ENCODE results near the gene ASB7. TPM values are rescaled to one million over a fixed set of nuclear protein-coding genes. Genes with fewer than 3 reads are reported as not detected.
A peak's percentile ranks its signal among the peaks of the same experiment; 100 is the strongest.

ASB7 gene
- total RNA-seq, 1 donor from 2014 or later = 18.3 TPM

DNA sequence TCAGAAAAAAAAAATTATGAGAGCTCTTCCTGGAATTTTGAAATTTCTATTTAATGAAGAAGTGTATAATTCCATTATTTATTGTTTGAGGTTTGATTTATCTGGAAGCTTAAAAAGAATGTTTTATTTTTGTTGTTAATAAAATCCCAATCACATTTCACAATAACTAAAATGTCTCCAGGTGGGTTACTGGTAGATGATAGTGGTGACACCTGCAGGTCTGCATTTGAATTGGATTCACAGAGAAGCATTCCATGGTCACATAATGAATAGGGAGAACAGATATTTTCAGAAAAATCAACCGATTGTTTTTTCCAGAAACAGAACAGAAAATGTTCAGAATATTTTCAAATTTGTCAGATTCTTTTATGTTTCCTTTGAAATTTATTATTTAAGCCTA lies 48.3 kb downstream of the ASB7 start:
- Histone ChIP-seq H3F3A (ENCODE audit: low read depth) (no peaks in the 10 kb centered on the region), H2AFZ (replicated peaks) (no peak overlapping the region), H4K20me1 (ENCODE audit: low read depth) (no peaks in the 10 kb centered on the region), H3K4me3 (no peak overlapping the region), H3K27ac (no peak overlapping the region), H3K36me3 (no peaks in the 10 kb centered on the region), H3K27me3 (no peaks in the 10 kb centered on the region), H3K4me2 (no peak overlapping the region), H3K9ac (no peak overlapping the region), H3K9me3 (ENCODE audit: low read depth) (no peaks in the 10 kb centered on the region), H3K4me1 (peaks cover 5% of the 10 kb centered on the region), H3K79me2 (ENCODE audit: low read depth) (no peaks in the 10 kb centered on the region)
- TF ChIP-seq EZH2phosphoT487 (IDR thresholded peaks at IDR 0.05) (no peak), EZH2 (IDR thresholded peaks at IDR 0.05) (no peak)
- TF ChIP-seq, protein P1, sequence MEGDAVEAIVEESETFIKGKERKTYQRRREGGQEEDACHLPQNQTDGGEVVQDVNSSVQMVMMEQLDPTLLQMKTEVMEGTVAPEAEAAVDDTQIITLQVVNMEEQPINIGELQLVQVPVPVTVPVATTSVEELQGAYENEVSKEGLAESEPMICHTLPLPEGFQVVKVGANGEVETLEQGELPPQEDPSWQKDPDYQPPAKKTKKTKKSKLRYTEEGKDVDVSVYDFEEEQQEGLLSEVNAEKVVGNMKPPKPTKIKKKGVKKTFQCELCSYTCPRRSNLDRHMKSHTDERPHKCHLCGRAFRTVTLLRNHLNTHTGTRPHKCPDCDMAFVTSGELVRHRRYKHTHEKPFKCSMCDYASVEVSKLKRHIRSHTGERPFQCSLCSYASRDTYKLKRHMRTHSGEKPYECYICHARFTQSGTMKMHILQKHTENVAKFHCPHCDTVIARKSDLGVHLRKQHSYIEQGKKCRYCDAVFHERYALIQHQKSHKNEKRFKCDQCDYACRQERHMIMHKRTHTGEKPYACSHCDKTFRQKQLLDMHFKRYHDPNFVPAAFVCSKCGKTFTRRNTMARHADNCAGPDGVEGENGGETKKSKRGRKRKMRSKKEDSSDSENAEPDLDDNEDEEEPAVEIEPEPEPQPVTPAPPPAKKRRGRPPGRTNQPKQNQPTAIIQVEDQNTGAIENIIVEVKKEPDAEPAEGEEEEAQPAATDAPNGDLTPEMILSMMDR (IDR thresholded peaks at IDR 0.05) = peak; percentile 26
- no peak for DNase-seq (ENCODE audit: low spot score)
- H3K4me3 Mint-ChIP-seq = no peak overlapping the region
- peaks cover 2% of the 10 kb centered on the region for H3K36me3 Mint-ChIP-seq
- no peaks in the 10 kb centered on the region for H3K9me3 Mint-ChIP-seq
- peaks cover 15% of the 10 kb centered on the region for H3K4me1 Mint-ChIP-seq
- no peak overlapping the region for H3K27ac Mint-ChIP-seq
- no peaks in the 10 kb centered on the region for H3K27me3 Mint-ChIP-seq (ENCODE audit: insufficient read depth, low read depth)

DNA sequence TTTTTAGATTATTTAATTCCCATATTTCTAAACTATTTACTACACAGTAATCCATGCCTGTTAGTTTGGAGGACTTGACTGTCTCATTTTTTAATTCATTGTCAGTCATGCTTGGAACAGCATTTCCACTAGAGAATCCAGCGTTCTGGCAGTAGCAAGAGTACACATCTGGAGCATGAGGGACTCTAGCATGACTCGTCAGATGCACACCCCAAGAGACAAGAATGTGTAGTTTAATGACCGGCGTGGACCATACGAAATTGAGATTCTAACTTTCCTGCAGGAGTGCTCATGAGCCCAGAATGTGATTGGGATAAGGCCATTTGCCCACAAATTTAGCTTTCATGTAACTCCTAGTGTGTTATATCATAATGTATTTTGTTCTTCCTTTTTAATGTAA lies 48.9 kb downstream of the ASB7 start:
- Mint-ChIP-seq H3K27me3 (ENCODE audit: insufficient read depth, low read depth) (no peaks in the 10 kb centered on the region), H3K36me3 (peaks cover 2% of the 10 kb centered on the region), H3K4me1 (peaks cover 15% of the 10 kb centered on the region), H3K4me3 (no peak overlapping the region), H3K27ac (no peak overlapping the region), H3K9me3 (no peaks in the 10 kb centered on the region)
- H4K20me1 ChIP-seq (ENCODE audit: low read depth) = no peaks in the 10 kb centered on the region
- no peaks in the 10 kb centered on the region for H3K27me3 ChIP-seq
- TF ChIP-seq, protein P1 (IDR thresholded peaks at IDR 0.05) = no peak
- no peak for TF ChIP-seq EZH2phosphoT487 (IDR thresholded peaks at IDR 0.05)
- TF ChIP-seq EZH2 (IDR thresholded peaks at IDR 0.05) = no peak
- no peak overlapping the region for H3K4me3 ChIP-seq
- no peak overlapping the region for H3K4me2 ChIP-seq
- H3K27ac ChIP-seq = no peak overlapping the region
- H3K4me1 ChIP-seq = peaks cover 5% of the 10 kb centered on the region
- no peaks in the 10 kb centered on the region for H3K79me2 ChIP-seq (ENCODE audit: low read depth)
- H2AFZ ChIP-seq (replicated peaks) = no peak overlapping the region
- DNase-seq (ENCODE audit: low spot score) = no peak
- H3K9ac ChIP-seq = no peak overlapping the region
- H3K36me3 ChIP-seq = no peaks in the 10 kb centered on the region
- H3K9me3 ChIP-seq (ENCODE audit: low read depth) = no peaks in the 10 kb centered on the region
- H3F3A ChIP-seq (ENCODE audit: low read depth) = no peaks in the 10 kb centered on the region

DNA sequence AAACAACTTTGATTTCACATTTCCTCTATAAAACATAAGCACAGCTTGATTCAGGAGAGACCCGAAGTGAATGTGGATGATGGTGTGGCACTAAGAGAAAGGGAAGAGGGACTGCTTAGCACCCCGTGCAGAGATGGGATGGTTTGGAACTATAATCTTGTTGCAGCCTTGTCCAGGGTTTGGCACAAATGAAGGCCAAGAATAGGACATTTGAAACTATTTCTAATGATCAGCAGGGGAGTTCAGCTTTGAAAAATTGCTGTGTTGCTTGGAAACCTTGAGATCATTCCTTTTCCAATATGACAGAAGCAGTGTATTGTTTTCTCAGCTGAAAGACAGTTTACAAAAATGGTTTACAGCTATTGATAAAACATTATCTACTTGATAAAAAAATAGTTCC lies 49.7 kb downstream of the ASB7 start:
- H3K9ac ChIP-seq = no peak overlapping the region
- H3K4me2 ChIP-seq = no peak overlapping the region
- no peak for DNase-seq (ENCODE audit: low spot score)
- no peaks in the 10 kb centered on the region for H3K36me3 ChIP-seq
- H3K27ac ChIP-seq = no peak overlapping the region
- H4K20me1 ChIP-seq (ENCODE audit: low read depth) = no peaks in the 10 kb centered on the region
- H3K79me2 ChIP-seq (ENCODE audit: low read depth) = no peaks in the 10 kb centered on the region
- Mint-ChIP-seq H3K27ac (no peak overlapping the region), H3K9me3 (no peaks in the 10 kb centered on the region), H3K27me3 (ENCODE audit: insufficient read depth, low read depth) (no peaks in the 10 kb centered on the region), H3K4me1 (peaks cover 15% of the 10 kb centered on the region), H3K36me3 (peaks cover 2% of the 10 kb centered on the region), H3K4me3 (no peak overlapping the region)
- no peak overlapping the region for H2AFZ ChIP-seq (replicated peaks)
- H3K27me3 ChIP-seq = no peaks in the 10 kb centered on the region
- no peak overlapping the region for H3K4me3 ChIP-seq
- H3K9me3 ChIP-seq (ENCODE audit: low read depth) = no peaks in the 10 kb centered on the region
- H3K4me1 ChIP-seq = peaks cover 5% of the 10 kb centered on the region
- no peaks in the 10 kb centered on the region for H3F3A ChIP-seq (ENCODE audit: low read depth)
- TF ChIP-seq EZH2 (IDR thresholded peaks at IDR 0.05) = no peak
- TF ChIP-seq, protein P1 (IDR thresholded peaks at IDR 0.05) = no peak
